GM21576 (cell line): ENCODE data around the gene CFLAR.
"Not testable (repeated sequence)": the region's sequence is repeated elsewhere in the genome, so short reads cannot be mapped to it uniquely, and the experiment has no call there.

Experiments
- ATAC-seq: cut with Tn5 transposase; IDR thresholded peaks from one replicate; pipeline ENCODE4 v1.9.1; 2021; ENCODE audit warnings: mild to moderate bottlenecking, moderate library complexity; ENCODE audit not compliant: unreplicated experiment

Gene CFLAR

GRCh38 chr2:201116115-201116958, at the start of gene CFLAR:
Gene CFLAR (plus strand): TSS chr2:201116164. CDS start chr2:201129866, 13,702 bp downstream.
- ATAC-seq, result peak; percentile 37

GRCh38 chr2:201070948-201071478, 45.0 kb upstream of the CFLAR start:
- peak; percentile 18 for ATAC-seq

GRCh38 chr2:201071479-201072200, 44.3 kb upstream of the CFLAR start, which contains the start of the genes HYCC2 and NDUFB3:
Gene HYCC2 (minus strand): TSS chr2:201071671. CDS start chr2:201024009, 47,662 bp downstream.
Gene NDUFB3 (plus strand): TSS chr2:201072001. CDS start chr2:201078883, 6,882 bp downstream.
- peak; percentile 98 for ATAC-seq

GRCh38 chr2:201072201-201072530, 43.8 kb upstream of the CFLAR start:
- ATAC-seq, result peak; percentile 4

- ATAC-seq, result no peak
Observed at GRCh38 chr2:201073071-201073470, 42.9 kb upstream of the CFLAR start.

GRCh38 chr2:201074996-201075395, 41.0 kb upstream of the CFLAR start:
- ATAC-seq, result no peak

GRCh38 chr2:201084863-201085262, 31.1 kb upstream of the CFLAR start:
- ATAC-seq, result no peak

- no peak for ATAC-seq
Observed at GRCh38 chr2:201090574-201090973, 25.4 kb upstream of the CFLAR start.

- ATAC-seq, result no peak
Observed at GRCh38 chr2:201093573-201093972, 22.4 kb upstream of the CFLAR start.

GRCh38 chr2:201100497-201100896, 15.5 kb upstream of the CFLAR start:
- no peak for ATAC-seq

- no peak for ATAC-seq
Observed at GRCh38 chr2:201105759-201106158, 10.2 kb upstream of the CFLAR start.

- no peak for ATAC-seq
Observed at GRCh38 chr2:201107624-201108023, 8.3 kb upstream of the CFLAR start.

- no peak for ATAC-seq
Observed at GRCh38 chr2:201108341-201108740, 7.6 kb upstream of the CFLAR start.

GRCh38 chr2:201109186-201109585, 6.8 kb upstream of the CFLAR start:
- no peak for ATAC-seq

GRCh38 chr2:201110615-201111014, 5.3 kb upstream of the CFLAR start:
- no peak for ATAC-seq

GRCh38 chr2:201111096-201111495, 4.9 kb upstream of the CFLAR start:
- no peak for ATAC-seq

GRCh38 chr2:201114350-201114749, 1.6 kb upstream of the CFLAR start:
- no peak for ATAC-seq

- ATAC-seq, result no peak
Observed at GRCh38 chr2:201114846-201115245, 1.1 kb upstream of the CFLAR start.

- ATAC-seq, result no peak
Observed at GRCh38 chr2:201116959-201117734, 1.2 kb downstream of the CFLAR start.

- not testable (repeated sequence) for ATAC-seq
Observed at GRCh38 chr2:201117735-201118094, 1.8 kb downstream of the CFLAR start.
